GM21825 (cell line): ENCODE data around the gene UNC45A.
"Not testable (repeated sequence)": the region's sequence is repeated elsewhere in the genome, so short reads cannot be mapped to it uniquely, and the experiment has no call there.

Experiments used
- ATAC-seq: cut with Tn5 transposase; IDR thresholded peaks from one replicate; pipeline ENCODE4 v1.9.1; 2021; ENCODE audit warnings: mild to moderate bottlenecking, moderate library complexity; ENCODE audit not compliant: unreplicated experiment

The UNC45A gene, protein sequence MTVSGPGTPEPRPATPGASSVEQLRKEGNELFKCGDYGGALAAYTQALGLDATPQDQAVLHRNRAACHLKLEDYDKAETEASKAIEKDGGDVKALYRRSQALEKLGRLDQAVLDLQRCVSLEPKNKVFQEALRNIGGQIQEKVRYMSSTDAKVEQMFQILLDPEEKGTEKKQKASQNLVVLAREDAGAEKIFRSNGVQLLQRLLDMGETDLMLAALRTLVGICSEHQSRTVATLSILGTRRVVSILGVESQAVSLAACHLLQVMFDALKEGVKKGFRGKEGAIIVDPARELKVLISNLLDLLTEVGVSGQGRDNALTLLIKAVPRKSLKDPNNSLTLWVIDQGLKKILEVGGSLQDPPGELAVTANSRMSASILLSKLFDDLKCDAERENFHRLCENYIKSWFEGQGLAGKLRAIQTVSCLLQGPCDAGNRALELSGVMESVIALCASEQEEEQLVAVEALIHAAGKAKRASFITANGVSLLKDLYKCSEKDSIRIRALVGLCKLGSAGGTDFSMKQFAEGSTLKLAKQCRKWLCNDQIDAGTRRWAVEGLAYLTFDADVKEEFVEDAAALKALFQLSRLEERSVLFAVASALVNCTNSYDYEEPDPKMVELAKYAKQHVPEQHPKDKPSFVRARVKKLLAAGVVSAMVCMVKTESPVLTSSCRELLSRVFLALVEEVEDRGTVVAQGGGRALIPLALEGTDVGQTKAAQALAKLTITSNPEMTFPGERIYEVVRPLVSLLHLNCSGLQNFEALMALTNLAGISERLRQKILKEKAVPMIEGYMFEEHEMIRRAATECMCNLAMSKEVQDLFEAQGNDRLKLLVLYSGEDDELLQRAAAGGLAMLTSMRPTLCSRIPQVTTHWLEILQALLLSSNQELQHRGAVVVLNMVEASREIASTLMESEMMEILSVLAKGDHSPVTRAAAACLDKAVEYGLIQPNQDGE

DNA sequence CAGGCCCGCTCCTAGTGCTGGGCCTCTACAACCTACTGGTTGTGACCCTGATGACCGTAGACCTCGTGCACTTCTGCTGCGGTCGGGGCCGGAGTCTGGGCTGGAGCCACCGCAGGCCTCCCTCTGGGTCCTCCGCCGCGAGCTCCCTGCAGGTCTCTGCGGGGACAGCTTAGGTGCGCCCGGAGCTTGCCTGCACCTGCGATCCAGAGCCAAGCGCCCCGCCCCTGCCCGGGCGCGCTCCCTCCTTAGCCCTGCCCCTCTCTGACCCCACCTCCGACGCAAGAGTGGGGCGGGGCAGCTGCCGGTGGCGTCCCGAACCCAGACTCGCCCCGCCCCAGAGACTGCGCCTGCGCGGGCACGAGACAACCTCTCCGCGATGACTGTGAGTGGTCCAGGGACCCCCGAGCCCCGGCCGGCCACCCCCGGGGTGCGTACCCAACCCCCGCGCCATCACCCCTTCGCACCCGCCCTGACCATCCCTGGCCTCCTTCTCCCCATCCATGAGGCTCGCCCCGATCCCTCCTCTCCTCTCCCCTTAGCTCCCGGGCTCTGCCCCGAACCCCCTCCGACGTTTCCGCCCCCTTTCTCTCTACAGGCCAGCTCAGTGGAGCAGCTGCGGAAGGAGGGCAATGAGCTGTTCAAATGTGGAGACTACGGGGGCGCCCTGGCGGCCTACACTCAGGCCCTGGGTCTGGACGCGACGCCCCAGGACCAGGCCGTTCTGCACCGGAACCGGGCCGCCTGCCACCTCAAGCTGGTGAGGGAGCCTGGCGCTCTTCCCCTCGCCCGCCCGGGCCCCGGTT, at the start of gene UNC45A:
Gene UNC45A (plus strand): TSS at position 337 of the 803 bp plus-strand sequence. CDS start 40 bp downstream, at position 377.
- ATAC-seq: peak; percentile 60

DNA sequence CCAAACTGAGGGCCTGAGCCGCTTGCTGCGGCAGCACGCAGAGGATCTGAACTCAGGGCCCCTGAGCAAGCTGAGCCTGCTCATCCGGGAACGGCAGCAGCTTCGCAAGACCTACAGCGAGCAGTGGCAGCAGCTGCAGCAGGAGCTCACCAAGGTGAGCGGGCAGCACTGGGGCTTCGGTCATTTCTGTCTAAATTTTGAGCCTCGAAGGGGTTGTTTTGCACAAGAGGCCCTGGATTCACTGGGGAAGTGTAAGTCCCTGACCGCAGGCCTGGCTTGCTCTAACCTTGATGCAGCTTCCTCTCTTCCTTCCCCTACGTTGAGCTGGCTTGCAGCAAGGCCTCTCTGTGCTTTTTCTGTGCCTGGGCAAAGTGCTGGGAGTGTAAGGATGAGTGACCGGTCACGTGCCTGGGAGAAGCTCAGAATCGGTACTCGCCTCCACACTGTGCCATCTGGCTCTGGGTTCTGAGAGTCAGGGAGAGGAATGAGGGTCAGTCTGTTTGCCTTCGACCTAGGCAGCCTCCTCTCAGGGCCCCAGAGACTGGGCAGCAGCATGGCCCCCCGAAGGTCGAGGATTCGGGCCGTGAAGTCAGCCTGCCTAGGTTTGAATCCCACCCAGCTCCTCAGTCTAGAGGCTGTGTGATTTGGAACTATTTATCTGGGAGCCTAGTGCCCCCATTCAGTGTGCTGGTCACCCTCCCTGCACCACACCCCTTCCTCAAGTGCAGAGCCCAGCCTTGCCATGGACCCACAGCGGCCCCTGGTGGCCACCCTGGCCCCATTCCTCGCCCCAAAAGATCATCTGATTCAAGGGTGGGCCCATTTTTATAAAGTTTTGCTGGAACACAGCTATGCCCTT, 49.4 kb upstream of the UNC45A start:
- ATAC-seq: peak; percentile 37

DNA sequence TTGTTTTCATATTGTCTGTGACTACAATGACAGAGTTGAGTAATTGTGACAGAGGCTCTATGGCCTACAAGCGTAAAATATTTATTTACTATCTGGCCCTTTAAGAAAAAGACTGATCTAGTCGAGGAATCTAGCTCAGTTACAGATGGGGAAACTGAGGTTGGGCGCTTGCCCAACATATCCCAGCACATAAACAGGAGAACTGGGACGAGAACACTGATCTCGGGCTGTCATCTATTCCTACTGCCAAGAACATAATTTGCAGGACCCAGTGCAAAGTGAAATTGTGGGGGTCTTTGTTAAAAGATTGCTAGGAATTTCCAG, 48.8 kb upstream of the UNC45A start:
- no peak for ATAC-seq

DNA sequence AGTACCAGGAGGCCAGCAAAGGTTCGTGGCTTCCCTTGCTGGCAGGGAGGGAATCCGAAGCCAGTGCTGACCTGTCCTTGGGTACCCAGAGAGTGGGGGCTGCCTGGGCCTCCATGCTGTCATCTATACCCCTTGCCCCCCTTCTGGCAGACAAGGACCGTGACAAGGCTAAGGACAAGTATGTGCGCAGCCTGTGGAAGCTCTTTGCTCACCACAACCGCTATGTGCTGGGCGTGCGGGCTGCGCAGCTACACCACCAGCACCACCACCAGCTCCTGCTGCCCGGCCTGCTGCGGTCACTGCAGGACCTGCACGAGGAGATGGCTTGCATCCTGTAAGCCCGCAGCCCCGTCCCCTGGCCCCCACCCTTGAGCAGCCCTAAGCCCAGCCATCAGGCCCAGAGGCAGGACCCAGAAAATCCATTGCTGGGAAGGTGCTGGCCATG, 48.0 kb upstream of the UNC45A start:
- ATAC-seq: no peak

DNA sequence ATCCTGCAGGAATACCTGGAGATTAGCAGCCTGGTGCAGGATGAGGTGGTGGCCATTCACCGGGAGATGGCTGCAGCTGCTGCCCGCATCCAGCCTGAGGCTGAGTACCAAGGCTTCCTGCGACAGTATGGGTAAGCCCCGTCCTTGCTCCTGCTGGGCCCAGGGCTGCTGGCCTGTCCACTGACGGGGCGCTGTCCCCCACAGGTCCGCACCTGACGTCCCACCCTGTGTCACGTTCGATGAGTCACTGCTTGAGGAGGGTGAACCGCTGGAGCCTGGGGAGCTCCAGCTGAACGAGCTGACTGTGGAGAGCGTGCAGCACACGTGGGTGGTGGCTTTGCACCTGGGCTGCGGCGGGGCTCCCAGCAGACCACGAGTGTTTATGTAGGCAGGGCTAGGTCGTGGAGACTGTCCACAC, 45.8 kb upstream of the UNC45A start:
- ATAC-seq: no peak

DNA sequence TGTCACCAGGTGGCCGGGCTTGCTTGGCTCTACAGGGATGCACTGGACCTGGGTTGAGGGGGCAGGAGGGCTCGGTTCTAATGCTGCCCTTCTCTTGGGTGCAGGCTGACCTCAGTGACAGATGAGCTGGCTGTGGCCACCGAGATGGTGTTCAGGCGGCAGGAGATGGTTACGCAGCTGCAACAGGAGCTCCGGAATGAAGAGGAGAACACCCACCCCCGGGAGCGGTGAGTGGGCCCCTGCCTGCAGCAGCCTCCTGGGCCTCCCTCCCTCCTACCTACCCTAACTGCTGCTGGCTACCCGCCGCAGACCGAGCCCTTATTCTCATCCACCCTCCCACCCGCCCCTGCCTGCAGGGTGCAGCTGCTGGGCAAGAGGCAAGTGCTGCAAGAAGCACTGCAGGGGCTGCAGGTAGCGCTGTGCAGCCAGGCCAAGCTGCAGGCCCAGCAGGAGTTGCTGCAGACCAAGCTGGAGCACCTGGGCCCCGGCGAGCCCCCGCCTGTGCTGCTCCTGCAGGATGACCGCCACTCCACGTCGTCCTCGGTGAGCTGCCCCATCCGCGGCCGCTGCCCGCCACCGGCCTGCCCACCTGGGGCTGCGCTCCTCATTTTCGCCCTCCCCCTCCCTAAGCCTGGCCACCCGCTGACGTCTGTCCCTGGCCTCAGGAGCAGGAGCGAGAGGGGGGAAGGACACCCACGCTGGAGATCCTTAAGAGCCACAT, 45.2 kb upstream of the UNC45A start:
- no peak for ATAC-seq

DNA sequence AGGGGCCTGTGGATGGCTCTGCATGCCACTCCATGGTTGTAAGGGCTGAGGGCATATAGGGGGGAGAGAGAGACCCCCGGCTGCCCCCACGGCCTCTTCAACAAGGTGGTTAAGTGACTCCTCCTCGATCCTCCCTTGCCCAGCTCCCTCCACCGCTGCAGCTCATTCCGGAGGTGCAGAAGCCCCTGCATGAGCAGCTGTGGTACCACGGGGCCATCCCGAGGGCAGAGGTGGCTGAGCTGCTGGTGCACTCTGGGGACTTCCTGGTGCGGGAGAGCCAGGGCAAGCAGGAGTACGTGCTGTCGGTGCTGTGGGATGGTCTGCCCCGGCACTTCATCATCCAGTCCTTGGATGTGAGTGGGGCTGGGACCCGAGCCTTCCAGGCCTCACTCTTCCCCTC, 44.2 kb upstream of the UNC45A start:
- ATAC-seq: no peak

DNA sequence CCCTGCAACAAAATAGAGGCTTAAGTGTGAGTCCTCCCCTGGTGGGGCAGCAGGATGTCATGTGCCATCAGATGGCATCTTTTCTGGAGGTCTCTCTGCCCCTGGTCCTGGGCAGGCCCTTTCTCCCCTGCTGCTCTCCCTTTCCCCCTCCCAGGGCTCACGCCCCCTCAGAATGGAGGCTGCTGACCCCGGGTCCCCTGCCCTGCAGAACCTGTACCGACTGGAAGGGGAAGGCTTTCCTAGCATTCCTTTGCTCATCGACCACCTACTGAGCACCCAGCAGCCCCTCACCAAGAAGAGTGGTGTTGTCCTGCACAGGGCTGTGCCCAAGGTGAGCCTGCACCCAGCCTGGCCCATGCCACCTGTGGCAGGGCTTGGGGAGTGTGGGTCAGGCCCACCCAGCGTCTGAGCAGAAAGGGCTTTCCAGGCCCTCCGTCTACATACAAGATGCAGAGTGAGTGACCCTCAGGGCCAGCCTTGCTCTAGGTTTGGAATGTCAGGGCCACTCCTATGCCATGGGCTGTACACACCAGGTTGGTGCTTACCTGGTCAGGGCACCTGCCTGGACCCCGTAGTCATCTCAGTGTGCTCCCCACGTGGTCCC, 43.6 kb upstream of the UNC45A start:
- no peak for ATAC-seq

DNA sequence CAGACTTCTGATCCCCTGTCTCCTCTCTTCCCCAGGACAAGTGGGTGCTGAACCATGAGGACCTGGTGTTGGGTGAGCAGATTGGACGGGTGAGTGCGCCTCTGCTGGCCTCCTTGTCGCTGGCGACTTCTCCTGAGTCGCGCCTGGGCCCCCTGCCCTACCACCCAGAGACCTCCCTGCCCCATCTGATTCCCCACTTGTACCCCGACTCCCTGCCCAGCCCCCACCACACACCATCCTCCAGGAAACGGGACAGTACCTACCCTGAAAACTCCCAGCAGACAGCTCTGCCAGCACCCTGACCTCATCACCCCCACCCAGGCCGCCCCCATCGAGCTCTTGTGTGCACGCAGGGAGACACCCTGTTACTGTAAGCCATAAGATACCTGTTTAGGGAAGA, 43.1 kb upstream of the UNC45A start:
- no peak for ATAC-seq

DNA sequence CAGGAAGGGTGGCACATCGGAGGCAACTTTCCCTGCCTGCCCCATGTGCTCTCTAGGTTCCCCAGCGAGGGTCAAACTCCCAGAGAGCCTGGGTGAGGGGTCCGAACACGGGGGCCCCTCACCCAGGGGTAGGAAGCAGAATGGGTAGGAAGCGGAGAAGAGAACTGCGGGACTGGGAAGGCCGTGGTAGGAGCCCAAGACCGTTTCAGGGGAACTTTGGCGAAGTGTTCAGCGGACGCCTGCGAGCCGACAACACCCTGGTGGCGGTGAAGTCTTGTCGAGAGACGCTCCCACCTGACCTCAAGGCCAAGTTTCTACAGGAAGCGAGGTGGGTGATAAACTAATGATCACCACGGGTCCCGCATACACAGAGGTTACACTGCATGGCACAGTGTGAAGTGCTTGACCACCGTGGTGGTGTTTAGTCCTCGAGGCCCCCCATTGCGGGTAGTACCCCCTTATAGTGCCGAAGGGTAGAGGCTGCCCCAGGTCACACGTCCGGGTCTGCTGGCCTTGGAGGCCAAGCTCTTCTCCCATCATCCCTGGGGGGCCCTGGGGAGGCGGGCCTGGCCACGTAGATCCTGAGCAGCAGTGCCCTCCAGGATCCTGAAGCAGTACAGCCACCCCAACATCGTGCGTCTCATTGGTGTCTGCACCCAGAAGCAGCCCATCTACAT, 42.4 kb upstream of the UNC45A start:
- no peak for ATAC-seq

DNA sequence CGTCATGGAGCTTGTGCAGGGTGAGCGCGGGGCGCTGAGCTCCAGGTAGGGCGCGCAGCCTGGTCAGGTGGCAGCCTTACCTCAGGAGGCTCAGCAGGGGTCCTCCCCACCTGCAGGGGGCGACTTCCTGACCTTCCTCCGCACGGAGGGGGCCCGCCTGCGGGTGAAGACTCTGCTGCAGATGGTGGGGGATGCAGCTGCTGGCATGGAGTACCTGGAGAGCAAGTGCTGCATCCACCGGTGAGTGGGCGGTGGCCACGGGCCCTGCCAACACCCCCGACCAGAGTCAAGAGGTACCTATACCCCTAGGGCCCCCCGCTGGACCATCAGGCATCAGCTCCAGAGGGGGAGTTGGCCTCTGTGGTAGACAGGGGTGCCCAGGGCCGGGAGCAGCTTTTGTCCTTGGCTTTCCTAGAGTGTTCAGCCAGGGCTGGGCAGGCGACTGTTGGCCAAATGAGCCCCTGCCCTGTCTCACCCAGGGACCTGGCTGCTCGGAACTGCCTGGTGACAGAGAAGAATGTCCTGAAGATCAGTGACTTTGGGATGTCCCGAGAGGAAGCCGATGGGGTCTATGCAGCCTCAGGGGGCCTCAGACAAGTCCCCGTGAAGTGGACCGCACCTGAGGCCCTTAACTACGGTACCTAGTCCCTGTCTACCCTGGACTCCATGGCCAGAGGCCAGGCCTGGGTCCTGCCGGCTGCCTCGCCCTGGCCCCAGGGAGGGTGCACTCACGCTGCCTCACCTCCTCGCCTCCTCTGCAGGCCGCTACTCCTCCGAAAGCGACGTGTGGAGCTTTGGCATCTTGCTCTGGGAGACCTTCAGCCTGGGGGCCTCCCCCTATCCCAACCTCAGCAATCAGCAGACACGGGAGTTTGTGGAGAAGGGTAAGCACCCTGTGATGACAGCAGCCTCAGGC, 41.7 kb upstream of the UNC45A start:
- no peak for ATAC-seq

DNA sequence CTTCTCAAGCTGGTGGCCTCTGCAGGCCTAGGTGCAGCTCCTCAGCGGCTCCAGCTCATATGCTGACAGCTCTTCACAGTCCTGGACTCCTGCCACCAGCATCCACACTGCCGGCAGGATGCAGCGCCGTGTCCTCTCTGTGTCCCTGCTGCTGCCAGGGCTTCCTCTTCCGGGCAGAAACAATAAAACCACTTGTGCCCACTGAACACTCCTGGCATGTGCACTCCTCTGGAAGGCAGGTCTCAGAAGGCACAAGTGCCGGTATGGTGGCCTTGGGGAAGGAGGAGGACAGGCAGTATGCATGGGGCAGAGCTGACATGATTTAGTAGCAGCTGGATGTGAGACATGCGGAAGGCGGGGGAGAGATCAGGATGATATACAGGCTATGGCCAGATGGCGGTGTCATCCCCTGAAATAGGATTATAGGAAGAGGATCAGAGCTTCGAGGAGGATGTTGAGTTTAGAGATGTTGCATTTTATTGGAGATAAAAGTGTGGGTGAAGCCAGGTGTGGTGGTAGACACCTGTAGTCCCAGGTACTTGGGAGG, 39.4 kb upstream of the UNC45A start:
- ATAC-seq: no peak

DNA sequence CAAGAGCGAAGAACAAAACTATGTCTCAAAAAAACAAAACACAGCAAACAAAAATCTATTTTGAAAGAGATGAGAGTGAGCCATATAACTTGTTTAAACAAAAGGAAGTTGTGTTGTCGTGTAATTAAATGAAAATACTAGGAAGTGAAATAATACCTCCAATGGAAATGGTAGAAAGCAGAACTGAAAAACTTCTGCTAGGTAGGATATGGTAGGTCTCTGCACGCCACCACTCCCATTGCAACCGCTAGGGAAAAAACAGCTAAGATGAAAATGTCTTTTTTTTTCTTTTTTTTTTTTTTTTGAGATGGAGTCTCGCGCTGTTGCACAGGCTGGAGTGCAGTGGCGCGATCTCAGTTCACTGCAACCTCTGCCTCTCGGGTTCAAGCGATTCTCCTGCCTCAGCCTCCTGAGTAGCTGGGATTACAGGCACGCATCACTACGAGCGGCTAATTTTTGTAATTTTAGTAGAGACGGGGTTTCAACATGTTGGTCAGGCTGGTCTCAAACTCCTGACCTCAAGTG, 37.9 kb upstream of the UNC45A start:
- not testable (repeated sequence) for ATAC-seq

DNA sequence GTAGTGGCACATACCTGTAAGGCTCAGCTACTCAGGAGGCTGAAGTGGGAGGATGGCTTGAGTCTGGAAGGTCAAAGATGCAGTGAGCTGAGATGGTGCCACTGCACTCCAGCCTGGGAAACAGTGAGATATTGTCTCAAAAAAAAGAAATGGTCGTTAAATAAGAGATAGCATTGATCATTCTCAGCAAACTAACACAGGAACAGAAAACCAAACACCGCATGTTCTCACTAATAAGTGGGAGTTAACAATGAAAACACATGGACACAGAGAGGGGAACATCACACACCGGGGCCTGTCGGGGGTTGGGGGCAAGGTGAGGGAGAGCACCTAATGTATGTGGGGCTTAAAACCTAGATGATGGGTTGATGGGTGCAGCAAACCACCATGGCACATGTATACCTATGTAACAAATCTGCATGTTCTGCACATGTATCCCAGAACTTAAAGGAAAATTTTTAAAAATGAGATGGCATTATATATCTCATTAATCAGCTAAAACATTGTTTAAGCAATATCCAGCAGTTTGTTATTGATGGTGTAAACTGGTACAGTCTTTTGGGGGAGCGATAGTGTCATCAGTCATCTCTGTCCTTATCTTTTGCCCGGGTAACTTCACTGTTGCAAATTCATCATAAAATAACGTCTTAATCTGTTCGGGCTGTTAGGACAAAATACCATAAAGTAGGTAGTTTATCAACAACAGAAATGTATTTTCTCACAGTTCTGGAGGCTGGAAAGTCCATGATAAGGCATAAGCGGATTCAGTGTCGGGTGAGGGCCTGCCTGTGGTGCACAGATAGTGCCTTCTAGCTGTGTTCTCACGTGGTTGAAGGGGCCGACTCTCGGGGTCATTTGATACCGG, 33.7 kb upstream of the UNC45A start:
- no peak for ATAC-seq

DNA sequence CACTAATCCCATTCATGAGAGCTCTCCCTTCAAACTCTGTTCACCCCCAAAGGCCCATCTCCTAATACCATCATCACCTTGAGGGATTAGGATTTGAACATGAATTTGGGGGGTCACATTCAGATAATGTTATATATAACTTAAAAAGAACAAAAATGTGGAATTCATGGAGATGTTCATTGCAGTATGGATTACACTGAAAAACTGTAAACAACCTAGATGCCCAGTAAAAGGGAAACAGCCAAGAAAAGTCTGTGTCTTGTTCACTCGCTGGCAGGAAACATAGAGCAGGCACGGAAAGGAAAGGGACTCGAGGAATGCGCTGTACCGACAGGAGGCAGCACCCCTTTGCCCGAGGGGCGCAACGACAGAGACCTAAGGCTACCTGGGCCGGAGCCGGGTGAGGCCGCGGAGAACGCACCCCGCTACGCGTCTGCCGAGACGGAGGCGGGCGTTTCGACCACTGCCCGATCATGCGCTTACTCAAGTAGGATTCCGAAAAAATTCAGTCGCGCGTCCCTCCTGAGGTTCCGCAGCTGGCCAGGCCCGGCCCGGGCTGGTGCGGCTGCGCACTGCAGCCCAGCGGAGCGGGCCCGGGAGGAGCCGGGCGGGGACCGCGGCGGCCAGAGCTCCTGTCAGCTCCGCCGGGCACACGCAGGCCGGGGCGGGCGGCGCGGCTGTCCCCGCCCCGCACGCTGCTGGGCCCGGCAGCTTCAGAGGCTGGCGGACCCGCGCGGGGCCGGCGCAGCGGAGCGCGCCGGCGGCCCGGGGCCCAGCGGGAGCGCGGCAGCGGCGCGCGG, 32.8 kb upstream of the UNC45A start:
- peak; percentile 56 for ATAC-seq
